H1 (cell line): Measurements from ENCODE around the gene MUC5AC. TPM values are rescaled to one million over a fixed set of nuclear protein-coding genes. Genes with fewer than 3 reads are reported as not detected.

Source experiments
- NANOG ChIP-seq: IDR thresholded peaks from 2 replicates; pipeline ENCODE4 v1.6.1; 2011; ENCODE audit warnings: low read length, low read depth, mild to moderate bottlenecking, inconsistent platforms; ENCODE audit not compliant: insufficient read depth, poor library complexity, severe bottlenecking
- NRF1 ChIP-seq: IDR thresholded peaks from 2 replicates; pipeline ENCODE4 v1.6.1; 2011; ENCODE audit warnings: mild to moderate bottlenecking, low read depth, low read length, improper control_type of control experiment
- SP4 ChIP-seq: IDR thresholded peaks from 2 replicates; pipeline ENCODE4 v1.6.1; 2012; ENCODE audit warnings: low read length, inconsistent platforms
- polyA plus RNA-seq, 7 experiments: library from polyadenylated mRNA; depleted of rRNA in 3 of 7; stranded (reverse) in 5 of 7; unstranded in 2 of 7; fragments of >200 nt in 5 of 7; fragments of 200-250 nt in 2 of 7; gene quantifications; 1 replicate in 5 of 7; 2 replicates in 1 of 7; 4 replicates in 1 of 7; pipeline versions ENCODE4 v1.2.1 to v1.2.3, GENCODE V29; 2011 to 2013; ENCODE audit warnings: missing spikeins in 2 of 7, mixed read lengths in 2 of 7
- total RNA-seq: library from RNA; stranded (reverse); fragmentation: NEBNext Ultra II Directional; extraction: Animal tissue kit (Norgen Biotek cat#: 25700); gene quantifications from 2 replicates; pipeline ENCODE4 v1.2.1, GENCODE V29; 2021
- TF ChIP-seq, protein P1 (sequence below): fragments of 300-600 bp; sonication (generic); IDR thresholded peaks from 2 replicates; pipeline ENCODE4 v1.7.1; 2012; ENCODE audit warnings: low read length, moderate library complexity, mild to moderate bottlenecking, inconsistent platforms; ENCODE audit not compliant: insufficient replicate concordance
- TF ChIP-seq, protein P2 (sequence below): IDR thresholded peaks from 2 replicates; pipeline ENCODE4 v1.6.1; 2012; ENCODE audit warnings: inconsistent platforms

Gene MUC5AC
- total and polyA plus RNA-seq, 2 of the 8 experiments (the other 6 are each of a cell fraction or from before 2014, with no cell fraction given), result not detected

GRCh38 chr11:1131033-1131911 lies 26.5 kb upstream of the MUC5AC start (continued):
- TF ChIP-seq NANOG (no peak), NRF1 (no peak), SP4 (no peak)
- TF ChIP-seq, protein P1, sequence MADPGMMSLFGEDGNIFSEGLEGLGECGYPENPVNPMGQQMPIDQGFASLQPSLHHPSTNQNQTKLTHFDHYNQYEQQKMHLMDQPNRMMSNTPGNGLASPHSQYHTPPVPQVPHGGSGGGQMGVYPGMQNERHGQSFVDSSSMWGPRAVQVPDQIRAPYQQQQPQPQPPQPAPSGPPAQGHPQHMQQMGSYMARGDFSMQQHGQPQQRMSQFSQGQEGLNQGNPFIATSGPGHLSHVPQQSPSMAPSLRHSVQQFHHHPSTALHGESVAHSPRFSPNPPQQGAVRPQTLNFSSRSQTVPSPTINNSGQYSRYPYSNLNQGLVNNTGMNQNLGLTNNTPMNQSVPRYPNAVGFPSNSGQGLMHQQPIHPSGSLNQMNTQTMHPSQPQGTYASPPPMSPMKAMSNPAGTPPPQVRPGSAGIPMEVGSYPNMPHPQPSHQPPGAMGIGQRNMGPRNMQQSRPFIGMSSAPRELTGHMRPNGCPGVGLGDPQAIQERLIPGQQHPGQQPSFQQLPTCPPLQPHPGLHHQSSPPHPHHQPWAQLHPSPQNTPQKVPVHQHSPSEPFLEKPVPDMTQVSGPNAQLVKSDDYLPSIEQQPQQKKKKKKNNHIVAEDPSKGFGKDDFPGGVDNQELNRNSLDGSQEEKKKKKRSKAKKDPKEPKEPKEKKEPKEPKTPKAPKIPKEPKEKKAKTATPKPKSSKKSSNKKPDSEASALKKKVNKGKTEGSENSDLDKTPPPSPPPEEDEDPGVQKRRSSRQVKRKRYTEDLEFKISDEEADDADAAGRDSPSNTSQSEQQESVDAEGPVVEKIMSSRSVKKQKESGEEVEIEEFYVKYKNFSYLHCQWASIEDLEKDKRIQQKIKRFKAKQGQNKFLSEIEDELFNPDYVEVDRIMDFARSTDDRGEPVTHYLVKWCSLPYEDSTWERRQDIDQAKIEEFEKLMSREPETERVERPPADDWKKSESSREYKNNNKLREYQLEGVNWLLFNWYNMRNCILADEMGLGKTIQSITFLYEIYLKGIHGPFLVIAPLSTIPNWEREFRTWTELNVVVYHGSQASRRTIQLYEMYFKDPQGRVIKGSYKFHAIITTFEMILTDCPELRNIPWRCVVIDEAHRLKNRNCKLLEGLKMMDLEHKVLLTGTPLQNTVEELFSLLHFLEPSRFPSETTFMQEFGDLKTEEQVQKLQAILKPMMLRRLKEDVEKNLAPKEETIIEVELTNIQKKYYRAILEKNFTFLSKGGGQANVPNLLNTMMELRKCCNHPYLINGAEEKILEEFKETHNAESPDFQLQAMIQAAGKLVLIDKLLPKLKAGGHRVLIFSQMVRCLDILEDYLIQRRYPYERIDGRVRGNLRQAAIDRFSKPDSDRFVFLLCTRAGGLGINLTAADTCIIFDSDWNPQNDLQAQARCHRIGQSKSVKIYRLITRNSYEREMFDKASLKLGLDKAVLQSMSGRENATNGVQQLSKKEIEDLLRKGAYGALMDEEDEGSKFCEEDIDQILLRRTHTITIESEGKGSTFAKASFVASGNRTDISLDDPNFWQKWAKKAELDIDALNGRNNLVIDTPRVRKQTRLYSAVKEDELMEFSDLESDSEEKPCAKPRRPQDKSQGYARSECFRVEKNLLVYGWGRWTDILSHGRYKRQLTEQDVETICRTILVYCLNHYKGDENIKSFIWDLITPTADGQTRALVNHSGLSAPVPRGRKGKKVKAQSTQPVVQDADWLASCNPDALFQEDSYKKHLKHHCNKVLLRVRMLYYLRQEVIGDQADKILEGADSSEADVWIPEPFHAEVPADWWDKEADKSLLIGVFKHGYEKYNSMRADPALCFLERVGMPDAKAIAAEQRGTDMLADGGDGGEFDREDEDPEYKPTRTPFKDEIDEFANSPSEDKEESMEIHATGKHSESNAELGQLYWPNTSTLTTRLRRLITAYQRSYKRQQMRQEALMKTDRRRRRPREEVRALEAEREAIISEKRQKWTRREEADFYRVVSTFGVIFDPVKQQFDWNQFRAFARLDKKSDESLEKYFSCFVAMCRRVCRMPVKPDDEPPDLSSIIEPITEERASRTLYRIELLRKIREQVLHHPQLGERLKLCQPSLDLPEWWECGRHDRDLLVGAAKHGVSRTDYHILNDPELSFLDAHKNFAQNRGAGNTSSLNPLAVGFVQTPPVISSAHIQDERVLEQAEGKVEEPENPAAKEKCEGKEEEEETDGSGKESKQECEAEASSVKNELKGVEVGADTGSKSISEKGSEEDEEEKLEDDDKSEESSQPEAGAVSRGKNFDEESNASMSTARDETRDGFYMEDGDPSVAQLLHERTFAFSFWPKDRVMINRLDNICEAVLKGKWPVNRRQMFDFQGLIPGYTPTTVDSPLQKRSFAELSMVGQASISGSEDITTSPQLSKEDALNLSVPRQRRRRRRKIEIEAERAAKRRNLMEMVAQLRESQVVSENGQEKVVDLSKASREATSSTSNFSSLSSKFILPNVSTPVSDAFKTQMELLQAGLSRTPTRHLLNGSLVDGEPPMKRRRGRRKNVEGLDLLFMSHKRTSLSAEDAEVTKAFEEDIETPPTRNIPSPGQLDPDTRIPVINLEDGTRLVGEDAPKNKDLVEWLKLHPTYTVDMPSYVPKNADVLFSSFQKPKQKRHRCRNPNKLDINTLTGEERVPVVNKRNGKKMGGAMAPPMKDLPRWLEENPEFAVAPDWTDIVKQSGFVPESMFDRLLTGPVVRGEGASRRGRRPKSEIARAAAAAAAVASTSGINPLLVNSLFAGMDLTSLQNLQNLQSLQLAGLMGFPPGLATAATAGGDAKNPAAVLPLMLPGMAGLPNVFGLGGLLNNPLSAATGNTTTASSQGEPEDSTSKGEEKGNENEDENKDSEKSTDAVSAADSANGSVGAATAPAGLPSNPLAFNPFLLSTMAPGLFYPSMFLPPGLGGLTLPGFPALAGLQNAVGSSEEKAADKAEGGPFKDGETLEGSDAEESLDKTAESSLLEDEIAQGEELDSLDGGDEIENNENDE, result no peak
- TF ChIP-seq, protein P2, sequence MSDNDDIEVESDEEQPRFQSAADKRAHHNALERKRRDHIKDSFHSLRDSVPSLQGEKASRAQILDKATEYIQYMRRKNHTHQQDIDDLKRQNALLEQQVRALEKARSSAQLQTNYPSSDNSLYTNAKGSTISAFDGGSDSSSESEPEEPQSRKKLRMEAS, result no peak
- TF ChIP-seq, all 59 proteins: peak for 0
